ENCODE results near the gene SMOC2. TPM values are rescaled to one million over a fixed set of nuclear protein-coding genes. Genes with fewer than 3 reads are reported as not detected.

Gene SMOC2
- total and polyA plus RNA-seq, 2 of the 4 experiments (the other 2 are of a cell fraction) = not detected

- Histone ChIP-seq H2BK20ac (ENCODE audit: low read depth, low read length) (no peak overlapping the region), H3K9me1 (ENCODE audit: insufficient read depth, low read length) (no peaks in the 10 kb centered on the region), H2AFZ (replicated peaks; ENCODE audit: low read length, poor library complexity) (no peak overlapping the region), H4K20me1 (ENCODE audit: insufficient read depth, low read length) (no peaks in the 10 kb centered on the region), H2AK9ac (replicated peaks; ENCODE audit: low read depth, low read length, poor library complexity) (no peak overlapping the region), H3K79me1 (ENCODE audit: low read depth in 1 of 2, low read length in 2 of 2) (no peaks in the 10 kb centered on the region), H3K9ac (ENCODE audit: low read depth, low read length) (no peak overlapping the region), H4K5ac (ENCODE audit: low read depth, low read length) (no peak overlapping the region), H3K27ac (ENCODE audit: insufficient read depth, low read length) (no peak overlapping the region), H3K4me1 (ENCODE audit: control insufficient read depth, insufficient read depth, low read length) (no peaks in the 10 kb centered on the region), H3K36me3 (ENCODE audit: control insufficient read depth, insufficient read depth, low read length) (no peaks in the 10 kb centered on the region), H2BK120ac (ENCODE audit: low read depth, low read length) (no peak overlapping the region), H3K23ac (ENCODE audit: low read depth, low read length) (no peak overlapping the region), H3K4me2 (ENCODE audit: low read depth, low read length) (no peak overlapping the region), H2AK5ac (ENCODE audit: low read depth, low read length) (no peak overlapping the region), H3K4me3 (ENCODE audit: insufficient read depth, low read depth, low read length) (no peak overlapping the region), H4K91ac (ENCODE audit: insufficient read depth, low read depth, low read length) (no peak overlapping the region), H3K4ac (ENCODE audit: low read depth, low read length) (no peak overlapping the region), H3K56ac (ENCODE audit: extremely low read depth, insufficient read depth, low read length) (no peak overlapping the region), H3K27me3 (ENCODE audit: control insufficient read depth, insufficient read depth, low read length) (no peaks in the 10 kb centered on the region), H3K18ac (ENCODE audit: low read depth, low read length) (no peak overlapping the region), H2BK5ac (ENCODE audit: low read depth, low read length, poor library complexity, severe bottlenecking) (no peak overlapping the region), H4K8ac (ENCODE audit: low read depth in 2 of 2, low read length in 2 of 2) (no peak overlapping the region), H2BK15ac (ENCODE audit: low read depth, low read length) (no peak overlapping the region), H3K9me3 (ENCODE audit: control insufficient read depth, insufficient read depth, low read length) (peaks cover 26% of the 10 kb centered on the region), H3K14ac (replicated peaks; ENCODE audit: low read depth, low read length) (no peak overlapping the region)
- POLR2A ChIA-PET (ENCODE audit: unreplicated experiment) = no interaction called here
- dilution Hi-C loops (cut with HindIII; ENCODE audit: low sequenced_read_pairs, unreplicated experiment) (no loop called here), in situ Hi-C loops (cut with MboI; ENCODE audit: low sequenced_read_pairs) (no loop called here), intact Hi-C loops (cut with micrococcal nuclease) (no loop called here)
- DNase-seq (no peak), ATAC-seq (ENCODE audit: low read depth) (no peak)
- no peak for TF ChIP-seq CTCF (conservative IDR thresholded peaks at IDR 0.05; ENCODE audit: low read depth, low read length)
- TF ChIP-seq RFX5 (IDR thresholded peaks at IDR 0.05; ENCODE audit: low read depth, low read length) = no peak
- TF ChIP-seq CEBPB (IDR thresholded peaks at IDR 0.05; ENCODE audit: low read depth, low read length) = no peak
- no peak for TF ChIP-seq USF2 (IDR thresholded peaks at IDR 0.05; ENCODE audit: low read depth, low read length)
- no peak for TF ChIP-seq RAD21 (IDR thresholded peaks at IDR 0.05; ENCODE audit: low read length)
- WGBS, 2 experiments (ENCODE audit: extremely low coverage in 2 of 2, insufficient read length in 1 of 2) = 56% methylated on average over 9 of the region's 11 CpGs; no CpG with 5 or more reads in 1 of the 2 experiments
- CTCF ChIA-PET = no interaction called here
- BruUV-seq (replicated peaks) = no TSS peak
Observed at GRCh38 chr6:168675375-168675774, 234.4 kb downstream of the SMOC2 start.

Data from IMR-90 (cell line).